ENCODE measurements around the gene MTA1.

Gene MTA1

DNA sequence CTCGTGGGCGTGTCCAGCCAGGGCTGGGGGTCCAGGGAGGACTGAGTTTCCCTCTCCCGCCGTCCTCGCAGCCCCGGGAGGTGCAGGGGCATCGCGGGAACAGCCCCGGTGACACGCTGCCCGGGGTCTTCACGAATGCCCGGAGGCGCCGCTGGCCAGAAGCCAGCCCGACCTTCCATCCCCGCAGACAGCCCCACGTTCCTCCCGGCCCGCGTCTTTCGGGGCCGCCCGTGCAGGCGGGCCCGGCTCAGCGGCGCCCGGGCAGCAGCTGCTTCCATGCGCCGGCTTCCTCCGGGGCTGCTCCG lies 70.6 kb downstream of the MTA1 start:
- no peak for DNase-seq

GRCh38 chr14:105490572-105491365 lies 71.1 kb downstream of the MTA1 start, which contains the start of gene TEDC1:
TSS of gene TEDC1 (plus strand) at chr14:105491246. CDS start at chr14:105491376, 130 bp downstream.
- peak; percentile 98 for DNase-seq

- DNase-seq = peak; percentile 99
These were observed 71.8 kb downstream of the MTA1 start for GRCh38 chr14:105491366-105491973.

- DNase-seq = no peak
These were observed 72.7 kb downstream of the MTA1 start for GRCh38 chr14:105492031-105492970.

DNA sequence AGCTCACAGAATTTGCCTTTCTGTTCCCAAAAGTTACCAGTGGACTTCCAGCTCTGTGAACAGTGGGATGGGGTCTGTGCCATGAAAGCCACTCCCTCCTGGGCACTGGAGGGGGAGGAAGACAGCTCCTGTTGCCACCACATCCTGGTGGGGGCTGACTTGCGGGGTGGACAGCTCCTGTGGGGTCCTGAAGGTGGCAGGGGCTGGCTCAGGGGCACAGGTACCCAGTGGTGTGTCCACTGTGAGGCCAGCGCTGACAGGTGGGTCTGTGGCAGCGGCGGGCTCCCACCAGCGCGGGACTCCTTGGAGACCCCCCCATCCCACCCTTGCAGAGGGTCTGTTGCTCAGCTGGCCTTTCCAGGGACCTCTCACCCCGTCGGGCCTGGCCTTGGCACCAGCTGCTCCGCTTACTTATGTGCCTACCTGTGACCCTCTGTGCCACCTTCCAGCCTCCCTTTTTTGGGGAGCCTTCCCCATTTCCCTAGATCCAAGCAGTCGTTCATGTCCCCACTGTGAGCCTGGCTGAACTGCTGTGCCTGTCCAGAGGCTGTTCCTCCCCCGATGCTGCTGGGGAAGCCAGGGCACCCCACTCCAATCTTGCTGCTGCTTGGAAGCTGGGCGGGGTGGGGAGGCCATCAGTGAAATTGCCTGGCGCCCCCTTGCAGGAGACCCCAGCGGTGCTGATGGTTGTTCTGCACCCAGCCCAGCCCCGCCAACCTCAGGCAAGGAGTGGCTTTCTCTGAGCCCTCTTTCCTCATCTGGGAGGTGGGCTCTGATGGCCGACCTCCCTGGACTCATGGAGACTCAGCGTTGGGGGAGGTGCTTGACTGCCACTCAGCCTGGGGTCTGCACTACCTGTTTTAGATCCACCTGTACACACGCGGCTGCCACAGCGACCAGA lies 73.6 kb downstream of the MTA1 start:
- no peak for DNase-seq

DNA sequence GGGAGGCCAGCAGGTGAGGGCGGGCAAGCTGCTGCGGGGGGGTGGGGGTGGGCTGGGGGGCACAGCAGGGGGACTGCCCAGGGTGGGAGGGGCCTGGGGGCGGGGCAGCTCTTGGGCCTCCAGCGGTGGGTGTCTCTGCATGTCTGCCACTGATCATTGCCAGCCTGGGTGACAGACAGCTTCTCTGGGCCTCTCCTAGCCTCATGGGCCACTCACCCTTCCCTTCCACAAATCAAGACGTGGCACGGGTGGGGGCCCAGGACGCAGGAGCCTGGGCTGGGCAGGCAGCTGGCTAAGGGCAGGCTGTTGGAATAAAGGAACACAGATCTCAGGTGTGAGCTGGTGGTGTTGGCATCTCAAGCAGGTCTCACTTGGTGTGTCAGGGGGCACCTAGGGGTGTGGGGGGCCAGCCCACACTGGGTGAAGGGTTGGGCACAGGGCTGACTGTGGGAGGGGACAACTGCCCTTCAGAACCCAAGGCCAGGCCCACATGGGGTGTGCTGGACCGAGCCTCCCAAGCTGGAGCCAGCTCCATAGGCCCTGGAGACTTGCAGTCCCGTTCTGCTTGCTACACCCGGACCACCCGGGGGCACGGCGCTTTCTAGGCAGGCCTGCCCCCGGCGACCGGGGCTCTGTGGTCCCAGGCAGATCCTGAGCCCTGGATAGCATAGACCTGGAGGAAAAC lies 74.4 kb downstream of the MTA1 start:
- DNase-seq = no peak

GRCh38 chr14:105494606-105494929 lies 74.9 kb downstream of the MTA1 start:
- DNase-seq = no peak

GRCh38 chr14:105495101-105495989 lies 75.7 kb downstream of the MTA1 start:
- DNase-seq = no peak

GRCh38 chr14:105495990-105496830 lies 76.6 kb downstream of the MTA1 start:
- no peak for DNase-seq

DNA sequence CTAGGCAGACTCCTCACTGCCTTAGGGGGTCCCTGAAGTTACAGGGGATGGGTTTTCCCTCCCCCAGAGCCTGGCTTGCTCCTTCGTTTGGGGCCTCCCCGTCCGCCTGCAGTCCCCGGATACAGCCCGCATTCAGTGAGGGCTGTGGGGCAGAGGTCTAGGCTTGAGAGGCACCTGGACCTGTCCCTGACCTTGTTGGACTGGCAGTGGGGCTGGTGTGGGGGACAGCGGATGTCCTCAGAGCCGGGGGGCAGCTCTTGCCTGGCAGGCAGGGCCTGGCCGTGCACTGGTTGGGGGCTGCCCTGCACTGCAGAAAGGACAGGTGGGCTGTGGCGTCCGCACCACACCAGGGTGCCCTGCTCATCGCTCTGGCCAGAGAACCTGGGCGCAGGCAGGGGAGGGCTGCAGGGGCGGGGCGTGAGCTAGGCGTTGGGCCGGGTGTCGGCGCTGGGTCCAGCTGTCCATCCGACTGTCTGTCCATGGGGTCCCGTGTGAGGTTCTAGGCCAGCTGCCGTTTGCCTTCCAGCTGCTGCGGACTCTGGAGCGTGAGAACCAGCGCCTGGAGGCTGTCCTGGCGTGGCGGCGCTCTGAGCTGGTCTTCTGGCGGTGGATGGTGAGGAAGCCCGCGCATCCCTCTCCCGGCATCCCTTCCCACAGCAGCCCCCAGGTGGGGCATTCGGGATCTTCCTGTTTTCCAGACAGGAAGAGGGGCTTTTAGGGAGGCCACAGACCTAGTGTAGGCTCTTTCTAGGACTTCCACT lies 77.4 kb downstream of the MTA1 start:
- DNase-seq = no peak

DNA sequence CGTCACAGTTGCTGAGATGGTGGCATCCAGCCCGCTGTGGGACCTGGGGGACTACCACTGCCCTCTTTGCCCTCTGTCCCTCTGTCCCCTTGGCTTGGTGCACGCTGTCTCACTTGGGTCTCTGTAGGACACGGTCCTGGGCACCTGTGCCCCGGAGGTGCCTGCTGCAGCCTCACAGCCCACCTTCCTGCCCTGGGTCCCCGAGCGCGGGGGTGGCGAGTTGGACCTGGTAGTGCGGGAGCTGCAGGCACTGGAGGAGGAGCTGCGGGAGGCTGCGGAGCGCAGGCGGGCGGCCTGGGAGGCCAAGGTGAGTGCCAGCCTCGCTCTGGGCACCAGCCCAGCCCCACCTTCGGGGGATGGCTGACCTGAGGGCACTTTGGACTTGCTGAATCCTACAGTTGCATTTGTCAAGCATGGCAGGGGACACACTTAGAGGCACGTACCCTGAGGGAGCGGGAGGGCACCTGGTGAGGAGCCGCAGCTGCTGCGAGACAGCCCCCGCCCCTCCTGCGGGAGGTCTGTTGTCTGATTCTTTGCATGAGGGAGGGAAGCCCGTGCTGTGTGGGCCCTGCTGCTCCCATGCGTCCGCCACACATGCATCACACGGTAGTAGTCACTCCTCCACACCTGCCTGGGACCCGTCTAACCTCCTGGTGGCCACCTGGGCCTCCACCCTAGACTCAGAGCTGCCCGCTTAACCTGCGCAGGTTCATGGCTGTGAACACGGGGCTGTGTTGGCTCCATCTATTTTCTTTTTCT lies 78.2 kb downstream of the MTA1 start:
- DNase-seq = no peak

- DNase-seq = no peak
These were observed 79.0 kb downstream of the MTA1 start for GRCh38 chr14:105498430-105499255.

- no peak for DNase-seq
These were observed 79.8 kb downstream of the MTA1 start for GRCh38 chr14:105499256-105500035.

DNA sequence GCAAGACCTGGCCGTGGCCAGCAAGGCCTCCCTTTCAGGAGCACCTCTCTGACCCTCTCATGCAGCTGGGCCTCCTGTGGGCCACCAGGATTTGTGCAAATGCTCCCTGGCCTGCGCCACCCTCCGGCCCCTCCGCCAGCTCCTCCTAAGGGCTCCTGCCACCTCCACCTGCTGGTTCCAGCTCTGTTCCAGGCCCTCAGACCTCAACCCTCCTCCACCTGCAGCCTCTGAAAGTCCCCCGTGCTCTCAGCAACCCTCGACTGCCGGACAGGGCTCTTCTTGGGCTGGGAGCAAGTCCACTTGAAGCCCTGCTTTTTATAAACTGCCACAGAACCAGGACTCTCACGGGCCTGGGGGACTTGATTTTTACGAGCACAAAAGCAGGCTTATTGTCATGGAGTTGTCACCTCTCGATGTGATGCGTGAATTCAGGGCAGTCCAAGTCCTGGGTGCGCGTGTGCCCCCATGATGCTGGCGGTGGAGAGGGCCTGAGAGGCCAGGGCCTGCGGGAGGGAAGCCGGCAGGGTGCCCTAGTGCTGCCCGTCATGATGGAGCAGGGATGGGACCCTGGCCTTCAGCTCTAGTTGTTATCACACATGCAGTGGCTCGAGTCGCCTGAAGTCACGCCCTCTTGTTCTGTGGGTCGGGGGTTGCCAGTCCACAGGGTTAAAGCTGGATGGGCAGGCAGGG lies 80.6 kb downstream of the MTA1 start:
- DNase-seq = no peak

DNA sequence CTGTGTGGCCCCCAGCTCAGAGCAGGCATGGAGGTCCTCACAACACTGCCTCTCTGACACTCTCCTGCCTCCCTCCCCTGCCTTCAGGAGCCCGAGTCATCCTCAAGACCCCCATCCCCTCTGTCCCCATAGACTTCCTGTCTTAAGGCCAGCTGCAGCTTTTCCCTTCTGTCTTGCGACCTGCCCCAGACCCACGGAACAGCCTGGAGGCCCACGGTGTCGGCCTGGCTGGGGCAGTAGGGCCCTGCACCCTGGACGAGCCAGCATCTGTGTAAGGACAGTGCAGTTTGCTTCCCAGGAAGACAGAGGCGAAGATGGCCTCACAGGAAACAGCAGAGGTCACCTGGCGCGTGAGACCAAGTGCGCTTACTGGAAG lies 81.1 kb downstream of the MTA1 start:
- DNase-seq = no peak
